IMR-90 (cell line): ENCODE measurements around the gene GALNT9. TPM values are rescaled to one million over a fixed set of nuclear protein-coding genes. Genes with fewer than 3 reads are reported as not detected.

Source experiments
- ATAC-seq: fragments of 200-7000 bp; cut with Tn5 transposase; 2 replicates; pipeline ENCODE4 v1.9.1; 2020; ENCODE audit warnings: low read depth, mild to moderate bottlenecking, moderate library complexity
- BruUV-seq: library from RNA; stranded (reverse); fragments of 400-500 nt; replicated peaks from 2 replicates; lab custom pipeline; 2021; lab: Mats Ljungman, UMichigan
- CTCF ChIA-PET: fragments of 300-600 bp; formaldehyde crosslinking; extraction: SDS; loops from one replicate; lab custom pipeline; 2021; ENCODE audit warnings: antibody characterized with exemption; lab: Yijun Ruan, JAX
- POLR2A ChIA-PET: fragments of 300-600 bp; sonication (Branson Sonifier 250); formaldehyde crosslinking; loops from one replicate; lab custom pipeline; 2022; ENCODE audit warnings: antibody characterized with exemption; ENCODE audit not compliant: unreplicated experiment; lab: Charles Lee
- DNase-seq: peaks from one replicate; pipeline ENCODE4 v3.0.0; 2013
- H2AFZ ChIP-seq: replicated peaks from 2 replicates; pipeline ENCODE3; 2013; ENCODE audit warnings: low read length, mild to moderate bottlenecking; ENCODE audit not compliant: poor library complexity
- H2AK5ac ChIP-seq: 2 replicates; pipeline ENCODE4 v1.6.1; 2013; ENCODE audit warnings: low read depth, low read length, inconsistent platforms
- H2AK9ac ChIP-seq: replicated peaks from 2 replicates; pipeline ENCODE3; 2013; ENCODE audit warnings: mild to moderate bottlenecking, low read depth, low read length, moderate library complexity; ENCODE audit not compliant: poor library complexity
- H2BK120ac ChIP-seq: 2 replicates; pipeline ENCODE4 v1.6.1; 2013; ENCODE audit warnings: low read depth, low read length, inconsistent platforms
- H2BK15ac ChIP-seq: 3 replicates; pipeline ENCODE4 v1.6.1; 2013; ENCODE audit warnings: low read depth, low read length, inconsistent platforms
- H2BK20ac ChIP-seq: 2 replicates; pipeline ENCODE4 v1.6.1; 2013; ENCODE audit warnings: low read depth, mild to moderate bottlenecking, inconsistent platforms, low read length, moderate library complexity
- H2BK5ac ChIP-seq: 2 replicates; pipeline ENCODE4 v1.6.1; 2013; ENCODE audit warnings: mild to moderate bottlenecking, low read depth, low read length, inconsistent platforms; ENCODE audit not compliant: poor library complexity, severe bottlenecking
- H3K14ac ChIP-seq: replicated peaks from 2 replicates; pipeline ENCODE4 v1.6.1; 2013; ENCODE audit warnings: low read depth, low read length, inconsistent platforms
- H3K18ac ChIP-seq: 2 replicates; pipeline ENCODE4 v1.6.1; 2013; ENCODE audit warnings: low read depth, low read length, control low read depth
- H3K23ac ChIP-seq: 2 replicates; pipeline ENCODE4 v1.6.1; 2013; ENCODE audit warnings: low read depth, low read length, inconsistent platforms
- H3K27ac ChIP-seq: 2 replicates; pipeline ENCODE4 v1.5.1; 2013; ENCODE audit warnings: mild to moderate bottlenecking, control low read depth, low read length; ENCODE audit not compliant: insufficient read depth
- H3K27me3 ChIP-seq: 2 replicates; pipeline ENCODE4 v1.6.1; 2013; ENCODE audit warnings: low read length; ENCODE audit not compliant: control insufficient read depth, insufficient read depth
- H3K36me3 ChIP-seq: 2 replicates; pipeline ENCODE4 v1.6.1; 2013; ENCODE audit warnings: low read length, mixed read lengths; ENCODE audit not compliant: control insufficient read depth, insufficient read depth
- H3K4ac ChIP-seq: 2 replicates; pipeline ENCODE4 v1.6.1; 2013; ENCODE audit warnings: low read depth, low read length, inconsistent platforms
- H3K4me1 ChIP-seq: 2 replicates; pipeline ENCODE4 v1.6.1; 2013; ENCODE audit warnings: low read length, mixed read lengths; ENCODE audit not compliant: control insufficient read depth, insufficient read depth
- H3K4me2 ChIP-seq: 2 replicates; pipeline ENCODE4 v1.6.1; 2013; ENCODE audit warnings: low read depth, mild to moderate bottlenecking, control low read depth, low read length, moderate library complexity
- H3K4me3 ChIP-seq: 2 replicates; pipeline ENCODE4 v1.5.1; 2013; ENCODE audit warnings: low read depth, mild to moderate bottlenecking, control low read depth, low read length, moderate library complexity; ENCODE audit not compliant: insufficient read depth
- H3K56ac ChIP-seq: 2 replicates; pipeline ENCODE4 v1.6.1; 2013; ENCODE audit warnings: low read length, inconsistent platforms; ENCODE audit not compliant: insufficient read depth; ENCODE audit errors: extremely low read depth
- H3K79me1 ChIP-seq, 2 experiments: 2 replicates each; pipeline ENCODE4 v1.6.1; 2013; ENCODE audit warnings: low read length in 2 of 2, inconsistent platforms in 1 of 2, low read depth in 1 of 2
- H3K9ac ChIP-seq: 2 replicates; pipeline ENCODE4 v1.6.1; 2013; ENCODE audit warnings: low read depth, low read length, control low read depth
- H3K9me1 ChIP-seq: 2 replicates; pipeline ENCODE4 v1.6.1; 2013; ENCODE audit warnings: low read length, inconsistent platforms; ENCODE audit not compliant: insufficient read depth
- H3K9me3 ChIP-seq: 2 replicates; pipeline ENCODE4 v1.6.1; 2013; ENCODE audit warnings: low read length; ENCODE audit not compliant: control insufficient read depth, insufficient read depth
- H4K20me1 ChIP-seq: 2 replicates; pipeline ENCODE4 v1.6.1; 2013; ENCODE audit warnings: low read length, inconsistent platforms; ENCODE audit not compliant: insufficient read depth
- H4K5ac ChIP-seq: 2 replicates; pipeline ENCODE4 v1.6.1; 2013; ENCODE audit warnings: mild to moderate bottlenecking, low read depth, low read length, control low read depth
- H4K8ac ChIP-seq, 2 experiments: 2 replicates each; pipeline ENCODE4 v1.6.1; 2013; ENCODE audit warnings: low read depth in 2 of 2, low read length in 2 of 2, control low read depth in 1 of 2, inconsistent platforms in 1 of 2
- H4K91ac ChIP-seq: 2 replicates; pipeline ENCODE4 v1.6.1; 2013; ENCODE audit warnings: low read depth, low read length, inconsistent platforms; ENCODE audit not compliant: insufficient read depth
- BHLHE40 ChIP-seq: fragments of 150-350 bp; IDR thresholded peaks from 2 replicates; pipeline ENCODE4 v1.6.1; 2016; ENCODE audit warnings: mild to moderate bottlenecking, low read depth, low read length
- CEBPB ChIP-seq: IDR thresholded peaks from 2 replicates; pipeline ENCODE4 v1.6.1; 2012; ENCODE audit warnings: low read depth, low read length, improper control_type of control experiment
- CHD1 ChIP-seq: IDR thresholded peaks from 2 replicates; pipeline ENCODE4 v1.6.1; 2012; ENCODE audit warnings: low read depth, low read length, improper control_type of control experiment
- FOS ChIP-seq: fragments of 150-350 bp; IDR thresholded peaks from 2 replicates; pipeline ENCODE4 v1.6.1; 2016; ENCODE audit warnings: low read depth, low read length
- MAFK ChIP-seq: IDR thresholded peaks from 2 replicates; pipeline ENCODE4 v1.6.1; 2012; ENCODE audit warnings: low read depth, low read length, improper control_type of control experiment
- MAZ ChIP-seq: IDR thresholded peaks from 2 replicates; pipeline ENCODE4 v1.6.1; 2012; ENCODE audit warnings: low read depth, mild to moderate bottlenecking, low read length, improper control_type of control experiment, moderate library complexity, borderline replicate concordance
- MXI1 ChIP-seq: IDR thresholded peaks from 2 replicates; pipeline ENCODE4 v1.6.1; 2012; ENCODE audit warnings: low read depth, mild to moderate bottlenecking, low read length, moderate library complexity, borderline replicate concordance
- NFE2L2 ChIP-seq: fragments of 150-350 bp; IDR thresholded peaks from 2 replicates; pipeline ENCODE4 v1.6.1; 2016; ENCODE audit warnings: low read depth, mild to moderate bottlenecking, low read length
- POLR2A ChIP-seq: IDR thresholded peaks from 2 replicates; pipeline ENCODE4 v1.6.1; 2012; ENCODE audit warnings: mild to moderate bottlenecking, low read depth, low read length
- RAD21 ChIP-seq: IDR thresholded peaks from 2 replicates; pipeline ENCODE4 v1.6.1; 2012; ENCODE audit warnings: low read length, improper control_type of control experiment
- RCOR1 ChIP-seq: IDR thresholded peaks from 2 replicates; pipeline ENCODE4 v1.6.1; 2012; ENCODE audit warnings: mild to moderate bottlenecking, low read length, improper control_type of control experiment; ENCODE audit not compliant: insufficient replicate concordance
- RFX5 ChIP-seq: IDR thresholded peaks from 2 replicates; pipeline ENCODE4 v1.8.0; 2012; ENCODE audit warnings: low read depth, mild to moderate bottlenecking, low read length, moderate library complexity
- SMC3 ChIP-seq: fragments of 150-350 bp; IDR thresholded peaks from 2 replicates; pipeline ENCODE4 v1.6.1; 2016; ENCODE audit warnings: low read depth, mild to moderate bottlenecking, antibody characterized with exemption, low read length, moderate library complexity
- WGBS, 2 experiments: methylation state at CpG; one replicate each; pipeline versions ENCODE4 v1.1.5 to v1.1.7; 2013; ENCODE audit warnings: missing lambda C conversion rate in 2 of 2; ENCODE audit not compliant: insufficient read length in 1 of 2; ENCODE audit errors: extremely low coverage in 2 of 2; 5-methylcytosine and 5-hydroxymethylcytosine counted together
- dilution Hi-C: fragments of 300-500 bp; cut with HindIII; formaldehyde crosslinking; loops from one replicate; pipeline ENCODE4 v1.14.3; 2018; ENCODE audit warnings: low sequenced_read_pairs; ENCODE audit not compliant: unreplicated experiment
- in situ Hi-C: fragments of 300-500 bp; cut with MboI; formaldehyde crosslinking; loops from 3 replicates; pipeline ENCODE4 v1.14.3; 2019; ENCODE audit warnings: low sequenced_read_pairs, inconsistent platforms, mixed read lengths
- intact Hi-C: fragments of 100-400 bp; cut with micrococcal nuclease; formaldehyde crosslinking; loops from 2 replicates; pipeline ENCODE4 v1.10.0; 2022
- polyA plus RNA-seq, 3 experiments: library from polyadenylated mRNA; depleted of rRNA; stranded (reverse); fragments of >200 nt; gene quantifications; 2 replicates each; pipeline ENCODE4 v1.2.3, GENCODE V29; 2012; ENCODE audit warnings: low replicate concordance in 1 of 3
- total RNA-seq: library from RNA; depleted of rRNA; stranded (reverse); fragments of >200 nt; gene quantifications from 2 replicates; pipeline ENCODE4 v1.2.3, GENCODE V29; 2012
- TF ChIP-seq, protein P1 (sequence below): fragments of 150-350 bp; IDR thresholded peaks from 2 replicates; pipeline ENCODE4 v1.6.1; 2017; ENCODE audit warnings: mild to moderate bottlenecking, antibody characterized with exemption, low read length, low read depth
- TF ChIP-seq, protein P2 (sequence below): conservative IDR thresholded peaks from 2 replicates; pipeline ENCODE4 v1.5.1; 2012; ENCODE audit warnings: mild to moderate bottlenecking, low read depth, low read length, improper control_type of control experiment
- TF ChIP-seq, protein P3 (sequence below): fragments of 150-350 bp; IDR thresholded peaks from 2 replicates; pipeline ENCODE4 v1.6.1; 2016; ENCODE audit warnings: low read depth, mild to moderate bottlenecking, low read length, moderate library complexity, borderline replicate concordance

Gene GALNT9
- total and polyA plus RNA-seq, 2 of the 4 experiments (the other 2 are of a cell fraction): under 0.01 to 0.12 TPM

DNA sequence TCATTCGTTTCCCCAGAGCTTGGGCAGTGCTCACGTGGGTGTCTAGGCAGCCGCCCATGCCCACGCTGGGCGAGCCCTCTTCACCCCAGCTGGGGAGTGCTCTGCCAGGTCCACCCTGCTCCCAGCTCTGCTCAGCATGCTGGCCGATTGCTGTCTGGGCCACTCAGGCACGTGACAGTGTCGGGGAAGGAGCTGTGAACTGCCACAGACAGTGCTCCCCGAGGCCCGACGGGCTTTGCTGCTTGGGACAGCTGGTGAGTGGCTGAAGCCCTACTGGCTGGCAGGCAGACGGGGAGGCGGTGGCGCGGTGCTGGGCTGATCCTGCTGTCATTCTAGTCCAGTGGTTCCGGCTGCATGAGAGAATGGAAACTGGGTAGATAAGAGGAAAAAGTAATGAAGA, 169.4 kb downstream of the GALNT9 start:
- Histone ChIP-seq H3K4me2 (no peak overlapping the region), H4K91ac (no peak overlapping the region), H3K36me3 (peaks cover 10% of the 10 kb centered on the region), H2BK5ac (no peak overlapping the region), H3K14ac (no peak overlapping the region), H3K9me3 (no peaks in the 10 kb centered on the region), H2BK120ac (no peak overlapping the region), H2AFZ (no peak overlapping the region), H3K9me1 (peaks cover 21% of the 10 kb centered on the region; the same call in 1 of the 2 replicates), H3K4me3 (no peak overlapping the region), H4K5ac (no peak overlapping the region), H3K79me1 (no peaks in the 10 kb centered on the region), H3K27ac (no peak overlapping the region), H4K20me1 (peaks cover 16% of the 10 kb centered on the region; the same call in 1 of the 2 replicates), H3K56ac (no peak overlapping the region), H3K27me3 (peaks cover 6% of the 10 kb centered on the region; the same call in 1 of the 2 replicates), H4K8ac (no peak overlapping the region), H3K23ac (no peak overlapping the region), H3K9ac (no peak overlapping the region), H3K4ac (no peak overlapping the region), H2BK15ac (no peak overlapping the region), H3K18ac (no peak overlapping the region), H2AK9ac (no peak overlapping the region), H3K4me1 (peaks cover 7% of the 10 kb centered on the region), H2BK20ac (no peak overlapping the region), H2AK5ac (no peak overlapping the region)
- ChIA-PET CTCF (no interaction called here), POLR2A (no interaction called here)
- ATAC-seq: no peak
- DNase-seq: no peak
- WGBS, 2 experiments: 80% methylated on average over 11 of the region's 16 CpGs; no CpG with 5 or more reads in 1 of the 2 experiments
- TF ChIP-seq BHLHE40 (no peak), MAFK (no peak), RFX5 (no peak), MXI1 (no peak), MAZ (no peak), RAD21 (no peak), SMC3 (no peak), NFE2L2 (no peak), CEBPB (no peak), RCOR1 (no peak), CHD1 (no peak), POLR2A (no peak), FOS (no peak)
- TF ChIP-seq, protein P1, sequence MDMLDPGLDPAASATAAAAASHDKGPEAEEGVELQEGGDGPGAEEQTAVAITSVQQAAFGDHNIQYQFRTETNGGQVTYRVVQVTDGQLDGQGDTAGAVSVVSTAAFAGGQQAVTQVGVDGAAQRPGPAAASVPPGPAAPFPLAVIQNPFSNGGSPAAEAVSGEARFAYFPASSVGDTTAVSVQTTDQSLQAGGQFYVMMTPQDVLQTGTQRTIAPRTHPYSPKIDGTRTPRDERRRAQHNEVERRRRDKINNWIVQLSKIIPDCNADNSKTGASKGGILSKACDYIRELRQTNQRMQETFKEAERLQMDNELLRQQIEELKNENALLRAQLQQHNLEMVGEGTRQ: no peak
- TF ChIP-seq, protein P2, sequence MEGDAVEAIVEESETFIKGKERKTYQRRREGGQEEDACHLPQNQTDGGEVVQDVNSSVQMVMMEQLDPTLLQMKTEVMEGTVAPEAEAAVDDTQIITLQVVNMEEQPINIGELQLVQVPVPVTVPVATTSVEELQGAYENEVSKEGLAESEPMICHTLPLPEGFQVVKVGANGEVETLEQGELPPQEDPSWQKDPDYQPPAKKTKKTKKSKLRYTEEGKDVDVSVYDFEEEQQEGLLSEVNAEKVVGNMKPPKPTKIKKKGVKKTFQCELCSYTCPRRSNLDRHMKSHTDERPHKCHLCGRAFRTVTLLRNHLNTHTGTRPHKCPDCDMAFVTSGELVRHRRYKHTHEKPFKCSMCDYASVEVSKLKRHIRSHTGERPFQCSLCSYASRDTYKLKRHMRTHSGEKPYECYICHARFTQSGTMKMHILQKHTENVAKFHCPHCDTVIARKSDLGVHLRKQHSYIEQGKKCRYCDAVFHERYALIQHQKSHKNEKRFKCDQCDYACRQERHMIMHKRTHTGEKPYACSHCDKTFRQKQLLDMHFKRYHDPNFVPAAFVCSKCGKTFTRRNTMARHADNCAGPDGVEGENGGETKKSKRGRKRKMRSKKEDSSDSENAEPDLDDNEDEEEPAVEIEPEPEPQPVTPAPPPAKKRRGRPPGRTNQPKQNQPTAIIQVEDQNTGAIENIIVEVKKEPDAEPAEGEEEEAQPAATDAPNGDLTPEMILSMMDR: no peak
- TF ChIP-seq, protein P3, sequence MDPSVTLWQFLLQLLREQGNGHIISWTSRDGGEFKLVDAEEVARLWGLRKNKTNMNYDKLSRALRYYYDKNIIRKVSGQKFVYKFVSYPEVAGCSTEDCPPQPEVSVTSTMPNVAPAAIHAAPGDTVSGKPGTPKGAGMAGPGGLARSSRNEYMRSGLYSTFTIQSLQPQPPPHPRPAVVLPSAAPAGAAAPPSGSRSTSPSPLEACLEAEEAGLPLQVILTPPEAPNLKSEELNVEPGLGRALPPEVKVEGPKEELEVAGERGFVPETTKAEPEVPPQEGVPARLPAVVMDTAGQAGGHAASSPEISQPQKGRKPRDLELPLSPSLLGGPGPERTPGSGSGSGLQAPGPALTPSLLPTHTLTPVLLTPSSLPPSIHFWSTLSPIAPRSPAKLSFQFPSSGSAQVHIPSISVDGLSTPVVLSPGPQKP: no peak
- BruUV-seq: no TSS peak
- intact Hi-C loops (no loop called here), dilution Hi-C loops (no loop called here), in situ Hi-C loops (no loop called here)
